ENCODE data around the gene GP1BA.
A peak's percentile ranks its signal among the peaks of the same experiment; 100 is the strongest.

The GP1BA gene

DNA sequence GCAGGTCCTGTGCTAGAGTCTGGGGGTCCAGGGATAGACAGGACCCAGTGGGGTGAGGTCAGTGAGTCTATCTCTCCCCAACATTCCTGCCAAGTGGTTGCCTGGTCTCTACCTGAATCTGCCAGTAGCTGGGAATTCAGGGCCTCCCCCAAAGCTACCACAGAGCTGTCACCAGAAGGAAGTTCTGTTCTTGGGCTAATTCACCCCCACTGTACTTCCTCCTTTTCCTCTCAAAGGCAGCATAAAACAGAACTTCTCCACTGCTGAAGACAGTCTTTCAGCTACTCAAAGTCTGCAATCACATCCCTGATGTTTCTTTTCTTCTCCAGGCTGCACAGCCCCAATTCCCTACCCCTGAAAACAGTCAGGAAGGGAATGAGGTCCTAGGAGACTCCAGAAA, 46.6 kb downstream of the GP1BA start:
- DNase-seq = no peak

GRCh38 chr17:4980644-4981216, 48.7 kb downstream of the GP1BA start:
- peak; percentile 89 for DNase-seq

DNA sequence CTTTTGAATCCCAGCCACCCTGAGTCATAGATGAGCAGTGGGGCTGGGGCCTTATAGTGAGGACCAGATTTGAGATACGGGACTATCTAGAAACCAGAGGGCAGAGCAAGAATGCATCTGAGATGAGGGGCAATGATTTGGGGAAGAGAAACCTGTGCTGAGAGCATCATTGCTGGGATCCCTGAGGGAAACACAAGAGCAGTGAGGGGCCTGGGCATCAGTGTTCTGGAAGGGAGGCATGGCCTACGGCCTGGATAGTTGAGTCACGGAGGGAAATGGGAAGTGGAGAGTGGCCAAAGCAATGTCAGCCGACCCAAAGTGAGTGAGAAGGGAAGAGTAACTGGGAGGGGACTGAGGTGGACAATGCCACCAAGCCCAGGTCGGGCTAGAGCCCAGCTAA, 50.2 kb downstream of the GP1BA start:
- DNase-seq = no peak
